GM23248 (cell line): ENCODE measurements around the gene NPIPB13.
"Not testable (repeated sequence)": the region's sequence is repeated elsewhere in the genome, so short reads cannot be mapped to it uniquely, and the experiment has no call there.

Experiments used
- EZH2 ChIP-seq: fragments of 200-600 bp; sonication (generic); IDR thresholded peaks from 2 replicates; pipeline ENCODE4 v1.6.1; 2018; ENCODE audit warnings: antibody characterized with exemption, mild to moderate bottlenecking; ENCODE audit not compliant: insufficient read depth, poor library complexity, severe bottlenecking
- EZH2phosphoT487 ChIP-seq: fragments of 200-600 bp; sonication (generic); IDR thresholded peaks from 2 replicates; pipeline ENCODE4 v1.6.1; 2018; ENCODE audit warnings: antibody characterized with exemption, moderate library complexity, mild to moderate bottlenecking, low read depth; ENCODE audit not compliant: insufficient read depth

- TF ChIP-seq EZH2phosphoT487, EZH2: not testable (repeated sequence)
Observed at GRCh38 chr16:30278523-30278922, 30.2 kb upstream of the NPIPB13 start.
